Common myeloid progenitor, CD34-positive (primary cell): ENCODE data around the gene EPN1.

ENCODE experiments used
- CTCF ChIA-PET: fragments of 350-600 bp; sonication (Branson Sonifier 250); formaldehyde crosslinking; loops from one replicate; lab custom pipeline; 2021; ENCODE audit warnings: antibody characterized with exemption; lab: Charles Lee
- POLR2A ChIA-PET: fragments of 350-600 bp; sonication (Branson Sonifier 250); formaldehyde crosslinking; loops from one replicate; lab custom pipeline; 2021; ENCODE audit warnings: antibody characterized with exemption; lab: Charles Lee
- DNase-seq, 3 donors: peaks; one replicate each; pipeline versions ENCODE4 v3.0.0 to v3.0.0-alpha.2; 2013
- H3K27ac ChIP-seq, 2 experiments: 1 replicate in 1 of 2; 2 replicates in 1 of 2; pipeline ENCODE4 v1.7.0; 2013; ENCODE audit warnings: inconsistent platforms in 2 of 2, low read length in 2 of 2, mild to moderate bottlenecking in 2 of 2, low read depth in 1 of 2, moderate library complexity in 1 of 2; ENCODE audit not compliant: severe bottlenecking in 2 of 2, insufficient read depth in 1 of 2, poor library complexity in 1 of 2
- H3K27me3 ChIP-seq, 5 experiments: replicated peaks in 2 of 5; 1 replicate in 3 of 5; 2 replicates in 2 of 5; pipeline versions ENCODE4 v1.6.1 to v1.7.0; 2013; ENCODE audit warnings: low read length in 4 of 5, mild to moderate bottlenecking in 2 of 5, moderate library complexity in 2 of 5, inconsistent platforms in 1 of 5; ENCODE audit not compliant: insufficient read depth in 5 of 5, control insufficient read depth in 4 of 5
- H3K36me3 ChIP-seq, 4 experiments: 1 replicate in 2 of 4; 2 replicates in 2 of 4; pipeline versions ENCODE4 v1.6.1 to v1.7.0; 2013; ENCODE audit warnings: low read length in 3 of 4, control low read depth in 1 of 4, mild to moderate bottlenecking in 1 of 4; ENCODE audit not compliant: control insufficient read depth in 4 of 4, insufficient read depth in 4 of 4
- H3K4me1 ChIP-seq, 4 experiments: 1 replicate in 3 of 4; 2 replicates in 1 of 4; pipeline versions ENCODE4 v1.6.1 to v1.7.1; 2013; ENCODE audit warnings: low read length in 3 of 4, mild to moderate bottlenecking in 3 of 4, control low read depth in 1 of 4, inconsistent platforms in 1 of 4, moderate library complexity in 1 of 4; ENCODE audit not compliant: control insufficient read depth in 4 of 4, insufficient read depth in 4 of 4; ENCODE audit errors: control extremely low read depth in 1 of 4
- H3K4me3 ChIP-seq, 7 experiments: 1 replicate in 4 of 7; 2 replicates in 3 of 7; pipeline versions ENCODE4 v1.5.1 to v1.7.0; 2013; ENCODE audit warnings: mild to moderate bottlenecking in 7 of 7, low read length in 6 of 7, moderate library complexity in 6 of 7, inconsistent platforms in 2 of 7, low read depth in 2 of 7, control low read depth in 1 of 7; ENCODE audit not compliant: insufficient read depth in 4 of 7, control insufficient read depth in 1 of 7; ENCODE audit errors: extremely low read depth in 1 of 7
- H3K9me3 ChIP-seq, 5 experiments: 1 replicate in 4 of 5; 2 replicates in 1 of 5; pipeline versions ENCODE4 v1.6.1 to v1.7.1; 2013; ENCODE audit warnings: low read length in 4 of 5, mild to moderate bottlenecking in 2 of 5, inconsistent platforms in 1 of 5, low read depth in 1 of 5, moderate library complexity in 1 of 5; ENCODE audit not compliant: control insufficient read depth in 4 of 5, insufficient read depth in 2 of 5; ENCODE audit errors: control extremely low read depth in 1 of 5
- WGBS: methylation state at CpG from one replicate; pipeline ENCODE4 v1.1.5; 2013; ENCODE audit not compliant: insufficient coverage; 5-methylcytosine and 5-hydroxymethylcytosine counted together

EPN1 gene

GRCh38 chr19:55636723-55637122 is 38.3 kb upstream of the EPN1 start:
- peak overlapping the region in 1 of 2 experiments; percentile 15 for H3K27ac ChIP-seq
- no peaks in the 10 kb centered on the region for H3K27me3 ChIP-seq
- no peak overlapping the region for H3K4me3 ChIP-seq
- H3K4me1 ChIP-seq, result peaks cover 5 to 56% (median 46%) of the 10 kb centered on the region in 4 experiments
- WGBS, result 97% methylated on average over 3 of the region's 4 CpGs
- H3K36me3 ChIP-seq, result peaks cover 0 to 3% (median 0%) of the 10 kb centered on the region in 4 experiments
- CTCF ChIA-PET, result interaction anchor here (0.5 to 12.5 kb wide), 6 partner anchors 9 to 121 kb away, joined by 3 to 128 read pairs (median 6); partner anchors contain the start of genes CCDC106, ZNF581 and ZNF784
- POLR2A ChIA-PET, result interaction anchor here (1.2 kb wide), 1 partner anchor 11 kb away, joined by 4 read pairs; the partner anchor contains the start of gene CCDC106
- no peak for DNase-seq
- H3K9me3 ChIP-seq, result no peaks in the 10 kb centered on the region

GRCh38 chr19:55637534-55637933 is 37.5 kb upstream of the EPN1 start:
- CTCF ChIA-PET, result interaction anchor here (0.5 to 12.5 kb wide), 10 partner anchors 9 to 171 kb away, joined by 3 to 128 read pairs (median 4); partner anchors contain the start of genes CCDC106, FIZ1, U2AF2 and ZNF581
- POLR2A ChIA-PET, result interaction anchor here (1.2 to 1.5 kb wide), 2 partner anchors 10 to 15 kb away, joined by 3 to 4 read pairs; partner anchors contain the start of gene CCDC106
- H3K4me3 ChIP-seq, result no peak overlapping the region
- H3K4me1 ChIP-seq, result peaks cover 5 to 58% (median 52%) of the 10 kb centered on the region in 4 experiments
- WGBS, result 78% methylated on average over 10 of the region's 11 CpGs
- DNase-seq, result no peak
- H3K27ac ChIP-seq, result no peak overlapping the region
- H3K36me3 ChIP-seq, result peaks cover 0 to 3% (median 0%) of the 10 kb centered on the region in 4 experiments
- H3K27me3 ChIP-seq, result no peaks in the 10 kb centered on the region
- H3K9me3 ChIP-seq, result no peaks in the 10 kb centered on the region

DNA sequence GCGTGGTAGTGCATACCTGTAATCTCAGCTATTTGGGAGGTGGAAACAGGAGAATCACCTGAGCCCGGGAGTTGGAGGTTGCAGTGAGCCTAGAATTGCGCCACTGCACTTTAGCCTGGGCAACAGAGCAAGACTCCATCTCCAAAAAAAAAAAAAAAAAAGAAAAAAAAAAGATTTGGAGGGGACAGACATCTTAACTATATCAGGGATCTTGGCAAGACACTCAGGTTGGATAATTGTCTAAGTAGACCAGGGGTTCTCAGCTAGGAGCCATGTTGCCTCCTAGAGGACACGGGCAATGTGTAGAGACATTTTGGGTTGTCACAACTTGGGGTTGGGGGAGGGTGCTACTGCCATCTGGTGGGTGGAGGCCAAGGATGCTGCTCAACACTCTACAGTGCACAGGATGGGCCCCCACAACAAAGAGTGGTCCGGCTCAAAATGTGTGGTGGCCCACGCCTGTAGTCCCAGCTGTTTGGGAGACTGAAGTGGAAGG is 36.1 kb upstream of the EPN1 start:
- Histone ChIP-seq H3K4me1 (peaks cover 5 to 62% (median 59%) of the 10 kb centered on the region in 4 experiments), H3K4me3 (no peak overlapping the region), H3K36me3 (peaks cover 0 to 3% (median 0%) of the 10 kb centered on the region in 4 experiments), H3K27me3 (no peaks in the 10 kb centered on the region), H3K27ac (no peak overlapping the region), H3K9me3 (no peaks in the 10 kb centered on the region)
- CTCF ChIA-PET, result interaction anchor here (0.9 to 12.5 kb wide), 5 partner anchors 7 to 40 kb away, joined by 3 to 128 read pairs (median 5); partner anchors contain the start of genes CCDC106, FIZ1, ZNF581 and ZNF784
- DNase-seq, result peak; percentile 83 to 87 (median 86)
- POLR2A ChIA-PET, result interaction anchor here (0.6 to 1.5 kb wide), 2 partner anchors 9 to 14 kb away, joined by 3 read pairs; partner anchors contain the start of gene CCDC106
- 79% methylated on average over 3 of the region's 6 CpGs for WGBS

GRCh38 chr19:55640043-55640576 is 34.9 kb upstream of the EPN1 start:
- POLR2A ChIA-PET, result interaction anchor here (1.1 kb wide), 1 partner anchor 14 kb away, joined by 4 read pairs; the partner anchor contains the start of gene U2AF2
- Histone ChIP-seq H3K27ac (peak overlapping the region in 1 of 2 experiments; percentile 74), H3K9me3 (no peaks in the 10 kb centered on the region), H3K4me3 (peak overlapping the region in 6 of 7 experiments; percentile 17 to 96 (median 80)), H3K4me1 (peaks cover 5 to 66% (median 61%) of the 10 kb centered on the region in 4 experiments), H3K27me3 (no peaks in the 10 kb centered on the region), H3K36me3 (peaks cover 0 to 8% (median 7%) of the 10 kb centered on the region in 4 experiments)
- 27% methylated on average over 34 of the region's 38 CpGs for WGBS
- CTCF ChIA-PET, result interaction anchor here (1.0 to 12.5 kb wide), 3 partner anchors 6 to 13 kb away, joined by 4 to 128 read pairs (median 5); partner anchors contain the start of genes CCDC106 and ZNF581
- DNase-seq, result peak; percentile 85 to 91 (median 89)

DNA sequence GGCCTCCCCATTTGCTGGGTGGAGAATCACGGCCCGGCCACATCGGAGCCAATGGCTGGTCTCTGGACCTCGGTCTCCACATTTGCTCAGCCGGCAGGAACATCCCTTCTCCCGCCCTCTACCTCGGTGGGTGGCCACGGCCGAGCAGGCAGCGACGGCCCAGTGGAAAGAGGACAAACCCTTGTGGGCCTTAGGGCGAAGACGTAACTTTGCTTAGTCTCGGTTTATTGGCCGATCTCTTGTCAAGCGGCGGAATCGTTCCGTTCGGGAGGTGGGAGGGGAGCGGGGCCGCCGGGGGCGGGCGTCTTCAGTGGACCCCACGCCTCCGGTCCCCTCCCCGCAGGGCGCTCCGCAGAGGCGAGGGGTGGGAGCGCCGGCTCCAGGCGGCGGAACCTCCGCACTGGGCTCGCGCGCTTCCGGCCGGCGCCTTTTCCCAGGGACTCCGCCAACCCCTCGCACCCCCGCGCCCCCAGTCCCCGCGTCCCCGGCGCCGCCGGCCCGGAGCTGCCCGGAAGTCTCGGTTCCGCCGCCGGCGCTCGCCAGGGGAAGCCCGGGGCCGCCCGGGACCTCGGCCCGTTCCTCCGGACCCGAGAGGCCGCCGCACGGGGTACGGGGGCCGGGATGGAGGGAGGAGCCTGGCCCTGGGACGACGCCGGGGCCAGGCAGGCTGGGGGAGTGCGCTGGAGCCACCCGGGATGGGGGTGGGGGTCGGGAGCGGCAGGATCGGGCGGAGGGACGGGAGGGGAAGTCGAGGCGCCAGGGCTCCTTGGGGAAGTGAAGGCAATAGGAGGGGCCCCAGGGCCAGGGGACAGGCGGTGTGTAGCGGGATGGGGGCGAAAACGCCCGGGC is 34.2 kb upstream of the EPN1 start, which contains the start of gene ZNF580:
Gene ZNF580 (plus strand): TSS at position 426 of the 849 bp plus-strand sequence. CDS start 1,507 bp downstream, outside the sequence.
- H3K4me3 ChIP-seq, result peak within 1 kb of the TSS; percentile 52 to 96 (median 76)
- peak in 2 of 3 donors; percentile 52 to 60 for DNase-seq
- no peaks in the 10 kb centered on the region for H3K27me3 ChIP-seq
- ChIA-PET POLR2A (interaction anchor here (1.1 kb wide), 1 partner anchor 14 kb away, joined by 4 read pairs; the partner anchor contains the start of gene U2AF2), CTCF (interaction anchor here (1.0 to 1.1 kb wide), 2 partner anchors 9 to 14 kb away, joined by 4 to 5 read pairs; no protein-coding TSS in a partner anchor)
- H3K27ac ChIP-seq, result peak within 1 kb of the TSS in 1 of 2 experiments; percentile 74
- H3K4me1 ChIP-seq, result peaks cover 5 to 61% (median 54%) of the 10 kb centered on the region in 4 experiments
- H3K9me3 ChIP-seq, result no peaks in the 10 kb centered on the region
- WGBS, result under 1% methylated on average over 68 of the region's 89 CpGs
- peaks cover 0 to 15% (median 12%) of the 10 kb centered on the region in 4 experiments for H3K36me3 ChIP-seq

- Histone ChIP-seq H3K4me1 (peaks cover 5 to 53% (median 47%) of the 10 kb centered on the region in 4 experiments), H3K4me3 (peak overlapping the region; percentile 52 to 96 (median 76)), H3K36me3 (peaks cover 0 to 15% (median 12%) of the 10 kb centered on the region in 4 experiments), H3K27me3 (no peaks in the 10 kb centered on the region), H3K27ac (peak overlapping the region in 1 of 2 experiments; percentile 74), H3K9me3 (no peaks in the 10 kb centered on the region)
- ChIA-PET POLR2A (interaction anchor here (1.0 kb wide), 1 partner anchor 13 kb away, joined by 4 read pairs; the partner anchor contains the start of gene U2AF2), CTCF (interaction anchor here (1.0 to 9.2 kb wide), 3 partner anchors 7 to 21 kb away, joined by 3 to 128 read pairs (median 3); partner anchors contain the start of gene ZNF784)
- 0% methylated on average over 24 of the region's 25 CpGs for WGBS
- peak in 2 of 3 donors; percentile 33 to 51 for DNase-seq
Observed at GRCh38 chr19:55641426-55642152, 33.4 kb upstream of the EPN1 start.
